Heart right ventricle (tissue), 16 donors: Measurements from ENCODE around the gene TTLL11. TPM values are rescaled to one million over a fixed set of nuclear protein-coding genes. Genes with fewer than 3 reads are reported as not detected.
A peak's percentile ranks its signal among the peaks of the same experiment; 100 is the strongest.

ENCODE experiments used
- ATAC-seq, 8 donors: fragments of 200-7000 bp; cut with Tn5 transposase; one replicate each; pipeline ENCODE4 v1.9.1; 2020; ENCODE audit warnings: mild to moderate bottlenecking in 8 of 8, moderate library complexity in 8 of 8, moderate number of reproducible peaks in 1 of 8
- DNase-seq, 2 donors: peaks; one replicate each; pipeline ENCODE4 v3.0.0-alpha.2; 2020
- H3K27ac ChIP-seq, 10 donors: fragments of 200-600 bp; sonication (generic) in 2 of 10; one replicate each; pipeline versions ENCODE4 v1.5.0 to v1.8.0; 2020 to 2022; ENCODE audit warnings: mild to moderate bottlenecking in 3 of 10
- H3K27me3 ChIP-seq, 7 donors: fragments of 200-600 bp; one replicate each; pipeline ENCODE4 v1.8.0; 2021 to 2022; ENCODE audit warnings: mild to moderate bottlenecking in 2 of 7
- H3K36me3 ChIP-seq, 9 donors: fragments of 200-600 bp; sonication (generic) in 1 of 9; one replicate each; pipeline versions ENCODE4 v1.5.0 to v1.8.0; 2020 to 2022; ENCODE audit warnings: mild to moderate bottlenecking in 2 of 9
- H3K4me1 ChIP-seq, 9 donors: fragments of 200-600 bp; sonication (generic) in 1 of 9; one replicate each; pipeline versions ENCODE4 v1.5.0 to v1.8.0; 2020 to 2022; ENCODE audit warnings: mild to moderate bottlenecking in 4 of 9
- H3K4me3 ChIP-seq, 10 donors: fragments of 200-600 bp; sonication (generic) in 2 of 10; one replicate each; pipeline versions ENCODE4 v1.5.0 to v1.8.0; 2020 to 2022; ENCODE audit warnings: mild to moderate bottlenecking in 7 of 10, moderate library complexity in 2 of 10
- H3K9me3 ChIP-seq, 11 donors: fragments of 200-600 bp in 10 of 11; sonication (generic) in 2 of 11; one replicate each; pipeline versions ENCODE4 v1.5.0 to v1.8.0; 2013 to 2022; ENCODE audit warnings: mild to moderate bottlenecking in 2 of 11, control low read depth in 1 of 11, moderate library complexity in 1 of 11
- CTCF ChIP-seq, 9 donors: fragments of 200-600 bp; sonication (generic) in 2 of 9; IDR thresholded peaks; one replicate each; pipeline versions ENCODE4 v1.5.0 to v1.8.0; 2021 to 2022; ENCODE audit warnings: antibody characterized with exemption in 9 of 9, mild to moderate bottlenecking in 5 of 9, moderate library complexity in 1 of 9
- WGBS, 2 donors: extraction: QIAGEN DNeasy Blood & Tissue Kit; methylation state at CpG; one replicate each; pipeline ENCODE4 v1.1.7; 2013; ENCODE audit warnings: inconsistent platforms in 1 of 2; 5-methylcytosine and 5-hydroxymethylcytosine counted together
- intact Hi-C, 10 donors: fragments of 100-400 bp; cut with DNase I; formaldehyde crosslinking; loops; one replicate each; pipeline versions ENCODE4 v1.11.1 to v1.14.2; 2022
- polyA plus RNA-seq, 2 donors: library from polyadenylated mRNA; stranded (reverse); fragments of 200-250 nt; gene quantifications; one replicate each; pipeline ENCODE4 v1.2.3, GENCODE V29; 2013
- total RNA-seq, 10 donors: library from RNA; stranded (reverse); fragmentation: NEBNext Ultra II Directional in 3 of 10; extraction: Animal tissue kit (Norgen Biotek cat#: 25700) in 3 of 10; gene quantifications; one replicate each; pipeline versions ENCODE4 v1.2.1 to v1.2.4, GENCODE V29; 2021 to 2023
- donor health status: Arrhythmogenic right ventricular cardiomyopathy.
- donor health status: ischemic (EF 13 %, LVEDD 7.1; RV severe dilation, severe dysfunction).
- donor health status: healthy with polysubstance abuse.
- donor health status: DM: no; HTN: yes; CAD: no.
- donor health status: DM: no; HTN: no; CAD: no.
- donor health status: ischemic (EF 25% LVEDD 6.9; RV normal size, moderate dysfunction).
- donor health status: ischemic (EF 25% LVEDD 5.7; RV mildly dilated, moderate dysfunction).
- donor health status: healthy.
- donor health status: DM: yes; HTN: yes; CAD: no.
- donor health status: Ischemic cardiomyopathy.
- donor health status: ischemic (EF 35%, LVEDD 5.7; RV mildly dilated, moderate dysfunction).
- donor health status: nonischemic (EF 11% LVEDD 7.7; RV severe dilation, severe dysfunction).
- donor health status: DM: yes; HTN: yes; CAD: no.
- donor health status: PGD.
- donor health status: ischemic (EF 29% LVEDD 5.4; RV normal size, mild dysfunction).
- donor health status: nonischemic (EF 23%, LVEDD 6.1; RV moderate dilation, normal function).

TTLL11 gene
- total and polyA plus RNA-seq, 12 donors = 2.6 to 8.7 (median 5.8) TPM

GRCh38 chr9:121863955-121864354 is 229.2 kb downstream of the TTLL11 start:
- Histone ChIP-seq H3K4me3 (no peak overlapping the region), H3K36me3 (peaks cover 0 to 2% (median 0%) of the 10 kb centered on the region in 9 donors), H3K27me3 (no peaks in the 10 kb centered on the region), H3K4me1 (peaks cover 0 to 20% (median 13%) of the 10 kb centered on the region in 9 donors), H3K27ac (no peak overlapping the region), H3K9me3 (no peaks in the 10 kb centered on the region)
- ATAC-seq = no peak
- DNase-seq = no peak
- intact Hi-C loops = loop anchor here in 5 of 10 donors (5.0 to 10.0 kb wide), 7 partner anchors 121 to 319 kb away; no protein-coding TSS in a partner anchor
- 85 to 92% methylated on average over 2 of the region's 2 CpGs for WGBS, 2 donors
- no peak for TF ChIP-seq CTCF (IDR thresholded peaks at IDR 0.05)

GRCh38 chr9:121862371-121863332 is 230.5 kb downstream of the TTLL11 start:
- intact Hi-C loops = loop anchor here in 5 of 10 donors (5.0 to 10.0 kb wide), 7 partner anchors 120 to 318 kb away; no protein-coding TSS in a partner anchor
- ATAC-seq (no peak), DNase-seq (no peak)
- H3K27ac ChIP-seq = no peak overlapping the region
- peaks cover 0 to 20% (median 13%) of the 10 kb centered on the region in 9 donors for H3K4me1 ChIP-seq
- TF ChIP-seq CTCF (IDR thresholded peaks at IDR 0.05) = no peak
- H3K36me3 ChIP-seq = no peaks in the 10 kb centered on the region
- H3K4me3 ChIP-seq = no peak overlapping the region
- WGBS, 2 donors = 91 to 92% methylated on average over 19 of the region's 19 CpGs
- H3K27me3 ChIP-seq = no peaks in the 10 kb centered on the region
- no peaks in the 10 kb centered on the region for H3K9me3 ChIP-seq

GRCh38 chr9:121861501-121862180 is 231.5 kb downstream of the TTLL11 start:
- H3K27me3 ChIP-seq = no peaks in the 10 kb centered on the region
- intact Hi-C loops = loop anchor here in 5 of 10 donors (1.0 to 10.0 kb wide), 9 partner anchors 117 to 317 kb away; no protein-coding TSS in a partner anchor
- H3K36me3 ChIP-seq = no peaks in the 10 kb centered on the region
- H3K4me1 ChIP-seq = peaks cover 0 to 20% (median 13%) of the 10 kb centered on the region in 9 donors
- no peaks in the 10 kb centered on the region for H3K9me3 ChIP-seq
- ATAC-seq (peak in 7 of 8 donors; percentile 77 to 93 (median 79)), DNase-seq (peak; percentile 49 to 50)
- peak; percentile 27 to 74 (median 64) for TF ChIP-seq CTCF (IDR thresholded peaks at IDR 0.05)
- no peak overlapping the region for H3K4me3 ChIP-seq
- 50 to 68% methylated on average over 4 of the region's 4 CpGs for WGBS, 2 donors
- no peak overlapping the region for H3K27ac ChIP-seq

- Histone ChIP-seq H3K27me3 (no peaks in the 10 kb centered on the region), H3K9me3 (no peaks in the 10 kb centered on the region), H3K27ac (no peak overlapping the region), H3K4me3 (no peak overlapping the region), H3K4me1 (peaks cover 0 to 20% (median 13%) of the 10 kb centered on the region in 9 donors), H3K36me3 (no peaks in the 10 kb centered on the region)
- WGBS, 2 donors = 31 to 34% methylated on average over 2 of the region's 2 CpGs
- peak in 6 of 8 donors; percentile 47 to 63 (median 58) for ATAC-seq
- intact Hi-C loops = loop anchor here in 5 of 10 donors (1.0 to 10.0 kb wide), 9 partner anchors 116 to 316 kb away; no protein-coding TSS in a partner anchor
- no peak for TF ChIP-seq CTCF (IDR thresholded peaks at IDR 0.05)
- peak; percentile 31 to 44 for DNase-seq
These were observed 232.4 kb downstream of the TTLL11 start for GRCh38 chr9:121860744-121861143.
